GM12878 (cell line): Measurements from ENCODE around the gene VCPKMT. TPM values are rescaled to one million over a fixed set of nuclear protein-coding genes. Genes with fewer than 3 reads are reported as not detected.

Experiments
- ATAC-seq: fragments of 200-7000 bp; cut with Tn5 transposase; 3 replicates; pipeline ENCODE4 v1.9.1; 2020; ENCODE audit warnings: mild to moderate bottlenecking, moderate library complexity
- BruUV-seq: library from RNA; stranded (reverse); fragments of 400-500 nt; replicated peaks from 2 replicates; lab custom pipeline; 2021; lab: Mats Ljungman, UMichigan
- CTCF ChIA-PET: fragments of 300-600 bp; sonication (Branson Sonifier 250); formaldehyde crosslinking; extraction: SDS; loops from one replicate; lab custom pipeline; 2021; ENCODE audit warnings: inconsistent platforms; lab: Yijun Ruan, JAX
- POLR2A ChIA-PET: fragments of 350-600 bp; formaldehyde crosslinking; extraction: SDS; loops from one replicate; lab custom pipeline; 2021; ENCODE audit warnings: inconsistent platforms; lab: Charles Lee
- RAD21 ChIA-PET: fragments of 300-600 bp; sonication (Branson Sonifier 250); formaldehyde crosslinking; loops from one replicate; lab custom pipeline; 2023; ENCODE audit warnings: antibody characterized with exemption; ENCODE audit not compliant: unreplicated experiment; lab: Charles Lee
- SMC1A ChIA-PET: fragments of 300-600 bp; sonication (Branson Sonifier 250); formaldehyde crosslinking; loops from one replicate; lab custom pipeline; 2023; ENCODE audit not compliant: unreplicated experiment, uncharacterized antibody; lab: Charles Lee
- DNase-seq: peaks from one replicate; pipeline ENCODE4 v3.0.0-alpha.2; 2011; ENCODE audit warnings: low read depth, low spot score
- FAIRE-seq: peaks from 3 replicates; lab custom pipeline; 2011; peaks lifted over from hg19 to GRCh38; lab: Jason Lieb, UNC
- H2AFZ ChIP-seq: 2 replicates; pipeline ENCODE4 v1.6.0; 2011; ENCODE audit warnings: low read depth, low read length, control low read depth; ENCODE audit not compliant: control insufficient read depth
- H3K27ac ChIP-seq: 2 replicates; pipeline ENCODE4 v1.5.1; 2011; ENCODE audit warnings: control low read depth; ENCODE audit not compliant: control insufficient read depth, insufficient read depth
- H3K27me3 ChIP-seq, 2 experiments: replicated peaks in 1 of 2; 2 replicates each; pipeline versions ENCODE4 v1.6.0 to v1.6.1; 2011; ENCODE audit warnings: low read length in 1 of 2; ENCODE audit not compliant: control insufficient read depth in 2 of 2, insufficient read depth in 2 of 2
- H3K36me3 ChIP-seq, 2 experiments: 2 replicates each; pipeline ENCODE4 v1.5.1; 2011; ENCODE audit warnings: low read length in 1 of 2; ENCODE audit not compliant: control insufficient read depth in 2 of 2, insufficient read depth in 2 of 2
- H3K4me1 ChIP-seq: 2 replicates; pipeline ENCODE4 v1.6.1; 2011; ENCODE audit warnings: mild to moderate bottlenecking, low read length, moderate library complexity, mixed read lengths; ENCODE audit not compliant: control insufficient read depth, insufficient read depth
- H3K4me2 ChIP-seq: 2 replicates; pipeline ENCODE4 v1.6.0; 2011; ENCODE audit warnings: control low read depth; ENCODE audit not compliant: control insufficient read depth, insufficient read depth
- H3K4me3 ChIP-seq: fragments of 200-600 bp; sonication (generic); 2 replicates; pipeline ENCODE4 v1.5.1; 2016
- H3K79me2 ChIP-seq: 2 replicates; pipeline ENCODE4 v1.6.0; 2011; ENCODE audit warnings: low read length; ENCODE audit not compliant: control insufficient read depth, insufficient read depth
- H3K9ac ChIP-seq: 2 replicates; pipeline ENCODE4 v1.8.0; 2011; ENCODE audit warnings: low read length, control low read depth, mixed read lengths; ENCODE audit not compliant: control insufficient read depth, insufficient read depth
- H3K9me3 ChIP-seq: replicated peaks from 3 replicates; pipeline ENCODE4 v1.5.1; 2011; ENCODE audit warnings: mild to moderate bottlenecking, low read length; ENCODE audit not compliant: control insufficient read depth, insufficient read depth
- H4K20me1 ChIP-seq: 2 replicates; pipeline ENCODE4 v1.6.0; 2011; ENCODE audit not compliant: control insufficient read depth, insufficient read depth
- POLR2AphosphoS2 ChIP-seq: IDR thresholded peaks from 2 replicates; pipeline ENCODE4 v1.6.1; 2011; ENCODE audit warnings: low read depth, mild to moderate bottlenecking, low read length, improper control_type of control experiment, moderate library complexity
- POLR2AphosphoS5 ChIP-seq: IDR thresholded peaks from 2 replicates; pipeline ENCODE4 v1.6.1; 2011; ENCODE audit warnings: mild to moderate bottlenecking, low read length, inconsistent platforms
- RELA ChIP-seq: fragments of 450-650 bp; IDR thresholded peaks from 2 replicates; pipeline ENCODE4 v1.8.0; 2014; ENCODE audit warnings: borderline replicate concordance; ENCODE audit not compliant: partially characterized antibody
- STAT3 ChIP-seq: IDR thresholded peaks from 2 replicates; pipeline ENCODE4 v1.6.1; 2011; ENCODE audit warnings: low read depth, low read length, improper control_type of control experiment
- TBL1XR1 ChIP-seq: IDR thresholded peaks from 2 replicates; pipeline ENCODE4 v1.6.1; 2012; ENCODE audit warnings: low read depth, low read length, improper control_type of control experiment
- WGBS: methylation state at CpG from one replicate; pipeline ENCODE4 v1.1.6; 2016; ENCODE audit warnings: low lambda C conversion rate; ENCODE audit not compliant: insufficient replicate concordance, insufficient coverage; ENCODE audit errors: missing lambda C conversion rate; 5-methylcytosine and 5-hydroxymethylcytosine counted together
- in situ Hi-C: fragments of 300-500 bp; cut with MboI; formaldehyde crosslinking; loops from 9 replicates; pipeline ENCODE4 v1.14.3; 2018; ENCODE audit warnings: mixed read lengths
- intact Hi-C: fragments of 100-400 bp; cut with micrococcal nuclease; formaldehyde crosslinking; loops from one replicate; pipeline ENCODE4 v1.14.2; 2022; ENCODE audit not compliant: unreplicated experiment
- polyA plus RNA-seq, 11 experiments: library from polyadenylated mRNA; depleted of rRNA in 4 of 11; unstranded in 6 of 11; stranded (reverse) in 5 of 11; fragments of >200 nt; fragmentation: Nextera tagmentation in 4 of 11; fragmentation: Illumina TruSeq in 1 of 11; extraction: Ambion mirVana in 4 of 11; extraction: Trizol in 1 of 11; gene quantifications; 1 replicate in 1 of 11; 2 replicates in 10 of 11; pipeline versions ENCODE4 v1.2.1 to v1.2.3, GENCODE V29; 2011 to 2016; ENCODE audit warnings: inconsistent platforms in 2 of 11, missing spikeins in 2 of 11, low read depth in 1 of 11
- total RNA-seq, 4 experiments: library from RNA; depleted of rRNA in 3 of 4; stranded (reverse); fragments of >200 nt in 3 of 4; fragmentation: Illumina TruSeq in 1 of 4; extraction: Trizol in 1 of 4; gene quantifications; 2 replicates each; pipeline versions ENCODE4 v1.2.1 to v1.2.3, GENCODE V29; 2013 to 2021
- TF ChIP-seq, protein P1 (sequence below): fragments of 450-650 bp; IDR thresholded peaks from 2 replicates; pipeline ENCODE4 v1.6.1; 2017; ENCODE audit warnings: low read depth, mild to moderate bottlenecking, moderate library complexity
- TF ChIP-seq, protein P2 (sequence below): fragments of 450-650 bp; formaldehyde crosslinking; IDR thresholded peaks from 2 replicates; pipeline ENCODE4 v1.4.0; 2022; ENCODE audit warnings: mild to moderate bottlenecking, moderate library complexity

Gene VCPKMT
- total and polyA plus RNA-seq, 10 of the 15 experiments (the other 5 are each of a cell fraction or from before 2014, with no cell fraction given), result 8.5 to 18.4 (median 12.8) TPM

DNA sequence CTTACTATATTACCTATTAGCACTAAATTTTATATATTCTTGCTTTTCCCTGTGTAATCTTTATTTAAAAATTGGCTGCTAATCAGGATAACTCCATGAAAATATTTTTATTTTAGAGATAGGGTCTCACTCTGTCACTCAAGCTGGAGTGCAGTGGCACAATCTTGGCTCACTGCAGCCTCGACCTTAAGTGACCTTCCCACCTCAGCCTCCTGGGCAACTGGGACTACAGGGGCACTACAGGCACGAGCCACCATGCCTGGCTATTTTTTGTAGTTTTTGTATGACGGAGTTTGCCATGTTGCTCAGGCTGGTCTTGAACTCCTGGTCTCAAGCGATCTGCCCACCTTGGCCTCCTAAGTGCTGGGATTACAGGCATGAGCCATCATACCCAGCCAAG lies 32.4 kb upstream of the VCPKMT start (continued):
- TF ChIP-seq, protein P1, sequence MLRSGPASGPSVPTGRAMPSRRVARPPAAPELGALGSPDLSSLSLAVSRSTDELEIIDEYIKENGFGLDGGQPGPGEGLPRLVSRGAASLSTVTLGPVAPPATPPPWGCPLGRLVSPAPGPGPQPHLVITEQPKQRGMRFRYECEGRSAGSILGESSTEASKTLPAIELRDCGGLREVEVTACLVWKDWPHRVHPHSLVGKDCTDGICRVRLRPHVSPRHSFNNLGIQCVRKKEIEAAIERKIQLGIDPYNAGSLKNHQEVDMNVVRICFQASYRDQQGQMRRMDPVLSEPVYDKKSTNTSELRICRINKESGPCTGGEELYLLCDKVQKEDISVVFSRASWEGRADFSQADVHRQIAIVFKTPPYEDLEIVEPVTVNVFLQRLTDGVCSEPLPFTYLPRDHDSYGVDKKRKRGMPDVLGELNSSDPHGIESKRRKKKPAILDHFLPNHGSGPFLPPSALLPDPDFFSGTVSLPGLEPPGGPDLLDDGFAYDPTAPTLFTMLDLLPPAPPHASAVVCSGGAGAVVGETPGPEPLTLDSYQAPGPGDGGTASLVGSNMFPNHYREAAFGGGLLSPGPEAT, result no peak
- no peak for TF ChIP-seq RELA

GRCh38 chr14:50139192-50139591 lies 22.8 kb upstream of the VCPKMT start:
- Histone ChIP-seq H3K27me3 (no peaks in the 10 kb centered on the region), H3K79me2 (no peaks in the 10 kb centered on the region), H3K9ac (no peak overlapping the region), H2AFZ (no peak overlapping the region), H3K27ac (no peak overlapping the region), H3K36me3 (no peaks in the 10 kb centered on the region), H4K20me1 (no peaks in the 10 kb centered on the region), H3K9me3 (no peaks in the 10 kb centered on the region), H3K4me1 (no peaks in the 10 kb centered on the region), H3K4me3 (no peak overlapping the region), H3K4me2 (no peak overlapping the region)
- TF ChIP-seq POLR2AphosphoS2, result no peak
- TF ChIP-seq, protein P2, sequence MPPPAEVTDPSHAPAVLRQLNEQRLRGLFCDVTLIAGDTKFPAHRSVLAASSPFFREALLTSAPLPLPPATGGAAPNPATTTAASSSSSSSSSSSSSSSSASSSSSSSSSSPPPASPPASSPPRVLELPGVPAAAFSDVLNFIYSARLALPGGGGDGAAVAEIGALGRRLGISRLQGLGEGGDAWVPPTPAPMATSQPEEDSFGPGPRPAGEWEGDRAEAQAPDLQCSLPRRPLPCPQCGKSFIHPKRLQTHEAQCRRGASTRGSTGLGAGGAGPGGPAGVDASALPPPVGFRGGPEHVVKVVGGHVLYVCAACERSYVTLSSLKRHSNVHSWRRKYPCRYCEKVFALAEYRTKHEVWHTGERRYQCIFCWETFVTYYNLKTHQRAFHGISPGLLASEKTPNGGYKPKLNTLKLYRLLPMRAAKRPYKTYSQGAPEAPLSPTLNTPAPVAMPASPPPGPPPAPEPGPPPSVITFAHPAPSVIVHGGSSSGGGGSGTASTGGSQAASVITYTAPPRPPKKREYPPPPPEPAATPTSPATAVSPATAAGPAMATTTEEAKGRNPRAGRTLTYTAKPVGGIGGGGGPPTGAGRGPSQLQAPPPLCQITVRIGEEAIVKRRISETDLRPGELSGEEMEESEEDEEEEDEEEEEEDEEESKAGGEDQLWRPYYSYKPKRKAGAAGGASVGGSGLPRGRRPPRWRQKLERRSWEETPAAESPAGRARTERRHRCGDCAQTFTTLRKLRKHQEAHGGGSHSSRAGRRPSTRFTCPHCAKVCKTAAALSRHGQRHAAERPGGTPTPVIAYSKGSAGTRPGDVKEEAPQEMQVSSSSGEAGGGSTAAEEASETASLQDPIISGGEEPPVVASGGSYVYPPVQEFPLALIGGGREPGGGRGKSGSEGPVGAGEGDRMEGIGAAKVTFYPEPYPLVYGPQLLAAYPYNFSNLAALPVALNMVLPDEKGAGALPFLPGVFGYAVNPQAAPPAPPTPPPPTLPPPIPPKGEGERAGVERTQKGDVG (CRISPR knock-in tag), result no peak
- no peak for TF ChIP-seq POLR2AphosphoS5
- no peak for TF ChIP-seq STAT3
- TF ChIP-seq TBL1XR1, result no peak
- FAIRE-seq (no peak), ATAC-seq (no peak), DNase-seq (no peak)
- ChIA-PET SMC1A (interaction anchor here (0.7 kb wide), 1 partner anchor 9 kb away, joined by 4 read pairs; no protein-coding TSS in a partner anchor), RAD21 (no interaction called here), POLR2A (interaction anchor here (0.6 kb wide), 1 partner anchor 85 kb away, joined by 3 read pairs; no protein-coding TSS in a partner anchor), CTCF (interaction anchor here (0.6 to 1.9 kb wide), 4 partner anchors 12 to 394 kb away, joined by 3 to 4 read pairs (median 3); no protein-coding TSS in a partner anchor)
- intact Hi-C loops, result no loop called here
- BruUV-seq, result no TSS peak
- 100% methylated on average over 3 of the region's 3 CpGs for WGBS
- in situ Hi-C loops, result no loop called here
